Kidney epithelial cell (primary cell): ENCODE measurements around the gene LYPD5. TPM values are rescaled to one million over a fixed set of nuclear protein-coding genes. Genes with fewer than 3 reads are reported as not detected.

Experiments used
- DNase-seq: peaks from one replicate; pipeline ENCODE4 v3.0.0-alpha.2; 2010; ENCODE audit warnings: low read depth
- H3K27me3 ChIP-seq: 2 replicates; pipeline ENCODE4 v1.6.0; 2011; ENCODE audit warnings: low read length; ENCODE audit not compliant: control insufficient read depth, insufficient read depth
- H3K36me3 ChIP-seq: 2 replicates; pipeline ENCODE4 v1.5.1; 2011; ENCODE audit warnings: low read length; ENCODE audit not compliant: control insufficient read depth, insufficient read depth
- H3K4me3 ChIP-seq: 2 replicates; pipeline ENCODE4 v1.5.1; 2011; ENCODE audit warnings: low read depth, mild to moderate bottlenecking, control low read depth, low read length
- total RNA-seq: library from RNA; depleted of rRNA; stranded (reverse); fragments of >200 nt; gene quantifications from 2 replicates; pipeline ENCODE4 v1.2.3, GENCODE V29; 2015
- TF ChIP-seq, protein P1 (sequence below): IDR thresholded peaks from 2 replicates; pipeline ENCODE4 v1.5.1; 2011; ENCODE audit warnings: mild to moderate bottlenecking, moderate library complexity, low read length, control low read depth, inconsistent platforms; ENCODE audit not compliant: insufficient read depth, poor library complexity, severe bottlenecking

The LYPD5 gene
- total RNA-seq, 1 donor from 2014 or later, result 0.63 TPM

DNA sequence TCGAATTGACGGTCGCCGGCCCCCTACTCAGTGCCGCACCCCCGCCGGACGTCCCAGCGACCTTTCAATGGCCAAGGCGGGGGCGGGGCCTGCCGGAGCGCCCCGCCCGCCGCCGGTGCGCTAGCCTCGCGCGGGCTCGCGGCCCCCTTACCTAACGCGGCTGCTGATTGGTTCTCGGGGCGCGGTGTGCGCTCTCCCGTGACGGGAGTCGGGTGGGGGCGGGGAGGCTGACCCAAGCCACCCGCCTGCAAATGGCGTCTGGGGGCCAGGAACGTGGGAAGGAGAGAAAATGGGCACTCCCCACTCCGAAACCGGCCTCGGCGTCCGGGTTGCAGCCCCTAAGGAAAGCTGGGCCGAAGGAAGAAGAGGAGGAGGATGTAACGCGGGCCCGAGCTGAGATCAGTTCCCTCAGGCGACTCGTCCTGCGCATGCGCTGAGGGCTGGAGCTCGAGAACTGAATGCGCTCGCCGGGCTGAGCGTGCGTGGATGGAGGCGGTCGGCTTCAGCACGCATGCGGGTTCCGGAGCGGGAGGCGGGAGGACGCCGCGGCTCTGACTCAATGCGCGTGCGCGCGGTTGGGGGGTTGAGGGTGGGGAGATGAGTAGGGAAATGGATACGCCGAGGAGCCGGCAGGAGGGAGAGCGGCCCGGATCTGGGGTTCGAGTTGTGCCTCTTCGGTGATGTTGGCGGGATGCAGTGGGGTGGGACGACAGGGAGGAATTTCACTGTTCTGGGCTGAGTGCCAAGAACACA, 47.6 kb downstream of the LYPD5 start, which contains the start of gene SMG9:
Gene SMG9 (minus strand): TSS at position 460 of the 753 bp plus-strand sequence. CDS start 4,221 bp downstream, outside the sequence.
- TF ChIP-seq, protein P1, sequence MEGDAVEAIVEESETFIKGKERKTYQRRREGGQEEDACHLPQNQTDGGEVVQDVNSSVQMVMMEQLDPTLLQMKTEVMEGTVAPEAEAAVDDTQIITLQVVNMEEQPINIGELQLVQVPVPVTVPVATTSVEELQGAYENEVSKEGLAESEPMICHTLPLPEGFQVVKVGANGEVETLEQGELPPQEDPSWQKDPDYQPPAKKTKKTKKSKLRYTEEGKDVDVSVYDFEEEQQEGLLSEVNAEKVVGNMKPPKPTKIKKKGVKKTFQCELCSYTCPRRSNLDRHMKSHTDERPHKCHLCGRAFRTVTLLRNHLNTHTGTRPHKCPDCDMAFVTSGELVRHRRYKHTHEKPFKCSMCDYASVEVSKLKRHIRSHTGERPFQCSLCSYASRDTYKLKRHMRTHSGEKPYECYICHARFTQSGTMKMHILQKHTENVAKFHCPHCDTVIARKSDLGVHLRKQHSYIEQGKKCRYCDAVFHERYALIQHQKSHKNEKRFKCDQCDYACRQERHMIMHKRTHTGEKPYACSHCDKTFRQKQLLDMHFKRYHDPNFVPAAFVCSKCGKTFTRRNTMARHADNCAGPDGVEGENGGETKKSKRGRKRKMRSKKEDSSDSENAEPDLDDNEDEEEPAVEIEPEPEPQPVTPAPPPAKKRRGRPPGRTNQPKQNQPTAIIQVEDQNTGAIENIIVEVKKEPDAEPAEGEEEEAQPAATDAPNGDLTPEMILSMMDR, result no peak
- Histone ChIP-seq H3K27me3 (no peaks in the 10 kb centered on the region), H3K4me3 (peak within 1 kb of the TSS; percentile 67), H3K36me3 (peaks cover 1% of the 10 kb centered on the region)
- peak; percentile 77 for DNase-seq

DNA sequence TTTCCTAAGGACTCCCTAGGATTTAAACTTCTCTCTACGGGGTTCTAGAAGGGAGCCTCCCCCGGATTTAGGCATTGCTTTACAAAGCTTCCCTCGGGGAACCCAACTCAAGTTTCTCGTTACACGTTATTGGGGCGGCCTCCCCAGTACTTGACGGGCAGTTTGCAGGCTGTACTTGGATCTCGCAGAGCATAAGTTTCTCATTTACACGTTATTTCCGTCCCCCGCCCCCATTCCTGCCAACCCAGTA, 48.1 kb downstream of the LYPD5 start:
- Histone ChIP-seq H3K4me3 (peak overlapping the region; percentile 67), H3K36me3 (peaks cover 1% of the 10 kb centered on the region), H3K27me3 (no peaks in the 10 kb centered on the region)
- TF ChIP-seq, protein P1, result no peak
- DNase-seq, result no peak

GRCh38 chr19:43752287-43752875, 49.9 kb downstream of the LYPD5 start:
- Histone ChIP-seq H3K36me3 (peaks cover 7% of the 10 kb centered on the region), H3K4me3 (no peak overlapping the region), H3K27me3 (no peaks in the 10 kb centered on the region)
- TF ChIP-seq, protein P1, result no peak
- no peak for DNase-seq

GRCh38 chr19:43751466-43752220, 50.6 kb downstream of the LYPD5 start:
- no peak for DNase-seq
- Histone ChIP-seq H3K4me3 (no peak overlapping the region), H3K27me3 (no peaks in the 10 kb centered on the region), H3K36me3 (peaks cover 9% of the 10 kb centered on the region)
- TF ChIP-seq, protein P1, result no peak

- H3K36me3 ChIP-seq, result peaks cover 12% of the 10 kb centered on the region
- TF ChIP-seq, protein P1, result no peak
- no peaks in the 10 kb centered on the region for H3K27me3 ChIP-seq
- H3K4me3 ChIP-seq, result no peak overlapping the region
- DNase-seq, result no peak
Measured at GRCh38 chr19:43749898-43750297, 52.3 kb downstream of the LYPD5 start.
